Glomerular endothelial cell (primary cell): ENCODE data around the gene PPWD1. TPM values are rescaled to one million over a fixed set of nuclear protein-coding genes. Genes with fewer than 3 reads are reported as not detected.
"Not testable (repeated sequence)": the region's sequence is repeated elsewhere in the genome, so short reads cannot be mapped to it uniquely, and the experiment has no call there.

Experiments used
- DNase-seq: peaks from one replicate; pipeline ENCODE4 v3.0.0-alpha.2; 2011; ENCODE audit warnings: low read depth, low spot score; ENCODE audit errors: extremely low read depth
- total RNA-seq: library from RNA; depleted of rRNA; stranded (reverse); fragments of >200 nt; gene quantifications from 2 replicates; pipeline ENCODE4 v1.2.3, GENCODE V29; 2015

Gene PPWD1
- total RNA-seq: 16.4 and 34.7 TPM in 2 replicates

DNA sequence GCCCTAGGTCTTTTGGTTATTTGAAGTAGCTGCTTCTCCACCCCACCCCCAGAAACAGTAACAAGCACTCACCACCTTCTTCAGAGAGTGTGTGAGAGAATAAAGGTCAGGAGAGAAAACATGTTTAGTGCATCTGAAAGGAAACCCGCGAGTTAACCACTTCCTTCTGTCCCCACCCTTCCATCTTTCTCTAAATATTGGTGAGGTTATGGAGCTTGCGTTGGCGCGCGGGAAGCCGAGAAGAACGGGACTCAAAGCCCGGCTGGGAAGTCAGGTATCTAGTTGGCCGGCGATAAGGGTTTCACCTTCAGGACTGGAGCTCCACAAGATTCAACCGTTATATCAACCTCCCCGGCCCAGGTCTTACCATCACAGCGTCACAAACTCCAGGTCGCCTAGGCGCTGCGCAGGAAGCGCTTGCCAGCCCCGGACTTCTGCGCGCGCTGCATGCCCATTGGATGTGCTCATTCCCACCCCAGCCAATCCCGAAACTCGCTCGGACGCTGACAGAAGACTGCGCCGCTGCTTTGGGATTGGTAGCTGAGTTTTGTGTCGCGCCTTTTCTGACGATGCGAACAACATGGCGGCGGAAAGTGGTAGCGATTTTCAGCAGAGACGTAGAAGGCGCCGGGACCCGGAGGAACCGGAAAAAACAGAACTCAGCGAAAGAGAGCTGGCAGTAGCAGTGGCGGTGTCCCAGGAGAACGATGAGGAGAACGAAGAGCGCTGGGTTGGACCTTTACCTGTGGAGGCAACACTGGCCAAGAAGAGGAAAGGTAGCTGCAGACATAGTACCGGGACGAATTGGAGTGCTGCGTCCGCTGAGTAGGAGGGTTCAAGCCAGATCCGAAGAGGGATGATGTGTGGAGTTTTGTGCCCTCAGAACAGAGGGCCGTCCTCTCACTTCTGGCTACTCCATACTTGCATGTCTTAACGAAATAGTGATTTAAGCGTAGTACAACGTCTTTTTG is at the start of gene PPWD1, which contains the start of gene CENPK:
Gene PPWD1 (plus strand): TSS at position 566 of the 971 bp plus-strand sequence. CDS start 15 bp downstream, at position 581.
Gene CENPK (minus strand): TSS at position 438 of the 971 bp plus-strand sequence. CDS start 8,261 bp downstream, outside the sequence.
- peak; percentile 83 for DNase-seq

GRCh38 chr5:65525726-65526125 is 37.4 kb upstream of the PPWD1 start:
- DNase-seq: no peak

DNA sequence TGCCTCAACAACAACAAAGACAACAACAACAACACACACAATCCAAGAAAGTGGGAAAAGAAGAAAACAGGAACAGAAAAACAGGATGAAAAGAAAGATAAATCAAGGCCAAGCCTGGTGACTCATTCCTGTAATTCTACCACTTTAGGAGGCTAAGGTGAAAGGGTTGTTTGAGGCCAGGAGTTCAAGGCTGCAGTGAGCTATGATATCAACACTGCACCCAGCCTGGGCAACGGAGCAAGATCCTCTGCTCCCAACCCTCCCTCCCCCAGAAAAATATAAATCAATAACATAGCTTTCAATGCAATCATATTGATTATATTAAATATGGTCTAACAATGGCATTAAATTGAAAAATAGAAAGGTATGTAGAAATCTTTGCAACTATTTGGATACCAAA is 32.2 kb upstream of the PPWD1 start:
- no peak for DNase-seq

GRCh38 chr5:65535529-65535987 is 27.5 kb upstream of the PPWD1 start:
- DNase-seq: no peak

- no peak for DNase-seq
Measured at GRCh38 chr5:65539827-65540226, 23.3 kb upstream of the PPWD1 start.

DNA sequence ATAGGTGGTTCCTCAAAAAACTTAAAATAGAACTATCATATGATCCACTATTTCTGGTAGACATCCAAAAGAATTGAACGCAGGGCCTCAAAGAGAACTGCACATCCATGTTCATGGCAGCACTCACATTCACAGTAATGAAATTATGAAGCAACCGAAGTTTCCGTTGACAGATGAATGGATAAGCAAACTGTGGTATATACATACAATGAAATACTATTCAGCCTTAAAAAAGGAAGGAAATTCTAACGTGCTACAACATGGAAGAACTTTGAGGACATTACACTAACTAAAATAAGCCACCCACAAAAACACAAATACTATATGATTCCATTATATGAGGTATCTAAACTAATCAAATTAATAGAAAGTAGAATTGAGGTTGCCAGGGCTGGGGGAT is 18.6 kb upstream of the PPWD1 start:
- no peak for DNase-seq

DNA sequence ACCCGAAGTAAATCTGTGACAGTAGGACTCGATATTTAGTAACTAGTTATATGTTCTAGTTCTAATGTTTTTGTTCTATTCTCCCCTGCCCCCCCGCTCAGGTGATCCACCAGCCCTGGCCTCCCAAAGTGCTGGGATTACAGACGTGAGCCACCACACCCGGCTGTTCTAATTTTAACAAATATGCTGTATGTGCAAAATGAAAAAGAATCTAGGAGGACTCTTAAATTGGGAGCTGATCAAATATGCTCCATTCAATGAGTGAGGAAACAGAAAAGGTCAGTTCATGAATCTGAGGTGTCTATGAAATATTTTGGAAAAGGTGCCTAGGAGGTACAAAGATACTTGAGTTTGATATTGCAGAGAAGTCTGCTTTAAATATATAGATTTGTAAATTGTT is 17.0 kb upstream of the PPWD1 start:
- no peak for DNase-seq

DNA sequence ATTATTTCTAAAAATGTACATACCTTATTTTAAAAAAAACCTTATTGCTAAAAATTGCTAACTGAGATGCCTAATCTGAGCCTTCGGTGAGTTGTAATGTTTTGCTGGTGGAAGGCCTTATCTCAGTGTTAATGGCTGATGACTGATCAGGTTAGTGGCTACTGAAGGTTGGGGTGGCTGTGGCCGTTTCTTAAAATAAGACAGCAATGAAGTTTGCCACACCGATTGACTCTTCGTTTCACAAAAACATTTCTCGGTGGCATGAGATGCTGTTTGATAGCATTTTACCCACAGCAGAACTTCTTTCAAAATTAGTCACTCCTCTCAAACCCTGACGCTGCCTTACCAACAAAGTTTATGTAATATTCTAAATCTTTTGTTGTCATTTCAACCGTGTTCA is 14.8 kb upstream of the PPWD1 start:
- no peak for DNase-seq

DNA sequence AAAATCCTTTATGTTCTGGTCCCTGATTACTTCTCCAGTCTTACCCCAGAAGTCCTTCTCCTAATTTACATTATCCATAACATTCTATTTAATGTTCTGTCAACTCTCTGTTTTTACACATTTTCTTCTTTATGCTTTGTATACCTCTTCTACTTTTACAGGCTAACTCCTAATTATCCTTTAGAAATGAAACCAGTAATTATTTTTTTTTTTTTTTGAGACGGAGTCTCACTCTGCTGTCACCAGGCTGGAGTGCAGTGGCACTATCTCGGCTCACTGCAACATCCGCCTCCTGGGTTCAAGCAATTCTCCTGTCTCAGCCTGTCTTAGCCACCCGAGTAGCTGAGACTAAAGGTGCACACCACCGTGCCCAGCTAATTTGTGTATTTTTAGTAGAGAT is 9.2 kb upstream of the PPWD1 start:
- DNase-seq: no peak

DNA sequence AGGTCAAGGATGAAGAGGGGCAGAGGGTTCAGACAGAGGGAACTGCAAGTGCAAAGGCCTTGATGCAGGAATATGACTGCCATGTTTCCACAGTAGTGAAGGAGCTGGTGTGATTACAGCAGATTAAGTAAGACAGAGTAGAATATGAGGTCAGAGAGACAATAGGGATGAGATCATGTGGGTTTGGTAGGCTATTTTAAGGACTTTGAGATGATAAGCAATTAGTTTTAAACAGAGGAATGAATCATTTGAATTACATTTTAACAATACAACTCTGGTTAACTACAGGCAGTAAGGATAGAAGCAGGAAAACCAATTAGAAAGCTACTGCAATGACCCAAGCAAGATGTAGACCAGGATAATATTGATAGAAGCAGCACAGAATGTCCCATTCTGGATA is 7.8 kb upstream of the PPWD1 start:
- DNase-seq: no peak

DNA sequence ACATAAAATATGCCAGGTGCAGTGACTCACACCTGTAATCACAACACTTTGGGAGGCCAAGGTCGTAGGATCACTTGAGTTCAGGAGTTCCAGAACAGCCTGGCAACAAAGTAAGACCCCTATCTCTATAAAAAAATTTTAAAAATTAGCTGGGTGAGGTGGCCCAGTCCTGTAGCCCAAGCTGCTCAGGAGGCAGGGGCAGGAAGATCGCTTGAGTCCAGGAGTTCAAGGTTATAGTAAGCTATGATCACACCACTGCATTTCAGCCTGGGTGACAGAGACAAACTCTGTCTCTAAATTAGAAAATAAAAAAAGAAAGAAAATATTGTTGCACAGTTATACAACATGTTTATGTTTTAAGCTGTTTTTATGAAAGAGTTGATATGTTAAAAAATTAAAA is 6.9 kb upstream of the PPWD1 start:
- DNase-seq: no peak

DNA sequence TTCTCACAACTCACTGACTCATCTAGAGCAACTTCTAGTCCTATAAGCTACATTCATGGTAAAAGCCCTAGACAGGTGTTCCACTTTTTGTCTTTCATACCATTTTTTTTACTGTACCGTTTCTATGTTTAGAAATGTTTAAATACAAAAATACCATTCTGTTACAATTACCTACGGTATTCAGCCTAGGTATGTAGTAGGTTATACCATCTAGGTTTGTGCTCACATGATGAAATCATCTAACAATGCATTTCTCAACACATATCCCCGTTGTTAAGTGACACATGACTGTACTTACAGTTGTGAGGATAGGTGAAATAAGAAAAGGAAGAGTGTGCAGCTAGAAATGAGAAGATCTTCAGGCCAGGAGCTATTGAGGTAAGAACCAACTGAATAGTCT is 6.4 kb upstream of the PPWD1 start:
- no peak for DNase-seq

- DNase-seq: no peak
Measured at GRCh38 chr5:65563777-65564176, 681 bp downstream of the PPWD1 start.

DNA sequence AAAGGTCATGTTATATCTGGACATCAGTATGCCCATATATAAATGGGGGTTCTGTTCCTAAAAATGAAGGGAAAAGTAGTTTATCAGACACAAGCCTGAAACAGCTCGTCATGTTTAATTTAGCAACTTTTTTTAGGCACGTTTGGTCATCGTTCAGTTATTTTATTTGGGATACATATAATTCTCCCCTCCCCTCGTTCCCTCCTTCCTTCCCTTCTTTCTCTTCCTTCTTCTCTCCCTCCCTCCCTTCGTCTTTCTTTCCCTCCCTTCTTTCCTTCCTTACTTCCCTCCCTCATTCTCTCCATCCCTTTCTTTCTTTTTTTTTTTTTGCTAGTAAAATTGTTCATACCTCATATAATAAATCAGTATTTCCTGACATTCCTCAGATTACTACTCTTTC is 3.4 kb downstream of the PPWD1 start:
- no peak for DNase-seq

GRCh38 chr5:65570598-65571226 is 7.6 kb downstream of the PPWD1 start:
- DNase-seq: no peak

DNA sequence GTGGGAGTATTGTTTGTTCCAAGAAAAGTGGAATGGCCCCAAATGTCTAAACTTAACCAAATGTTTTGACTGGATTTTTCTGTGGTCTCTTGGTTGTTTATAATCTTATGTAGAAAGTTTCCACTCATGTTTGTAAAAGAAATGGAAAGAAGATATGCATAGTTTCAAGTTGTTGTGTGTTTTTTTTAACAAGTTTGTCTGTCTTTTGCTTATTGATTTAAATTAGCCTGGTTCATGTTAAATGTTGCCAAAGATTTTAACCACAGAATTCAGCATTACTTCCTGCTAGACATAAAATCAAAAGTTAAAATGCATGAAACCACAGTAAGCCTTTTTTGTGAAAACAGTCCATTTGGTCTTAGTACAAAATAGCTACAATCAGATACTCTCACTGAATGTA is 14.0 kb downstream of the PPWD1 start:
- no peak for DNase-seq

- DNase-seq: no peak
Measured at GRCh38 chr5:65588694-65589093, 25.6 kb downstream of the PPWD1 start.

GRCh38 chr5:65601761-65602160 is 38.7 kb downstream of the PPWD1 start:
- not testable (repeated sequence) for DNase-seq

GRCh38 chr5:65611524-65611923 is 48.4 kb downstream of the PPWD1 start:
- no peak for DNase-seq

DNA sequence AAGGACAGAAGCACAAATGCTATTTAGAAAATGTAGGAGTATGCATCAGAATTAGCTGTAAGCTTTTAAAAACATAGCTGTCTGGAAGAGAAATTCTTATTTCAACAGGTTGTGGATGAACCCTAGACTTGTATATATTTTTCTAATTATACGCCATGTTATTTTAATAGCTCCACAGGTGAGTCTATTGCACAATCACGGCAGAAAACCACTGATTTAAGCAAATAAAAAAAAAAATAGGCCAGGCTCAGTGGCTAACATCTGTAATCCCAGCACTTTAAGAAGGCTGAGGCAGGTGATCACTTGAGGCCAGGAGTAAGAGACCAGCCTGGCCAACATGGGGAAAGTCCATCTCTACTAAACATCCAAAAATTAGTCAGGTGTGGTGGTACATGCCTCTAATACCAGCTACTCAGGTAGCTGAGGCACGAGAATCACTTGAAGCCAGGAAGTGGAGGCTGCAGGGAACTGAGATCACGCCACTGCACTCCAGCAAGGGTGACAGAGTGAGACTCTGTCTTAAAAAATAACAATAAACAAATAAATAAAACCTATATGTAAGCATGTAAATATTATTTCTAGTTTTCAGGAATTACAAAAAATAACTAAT is 49.3 kb downstream of the PPWD1 start:
- DNase-seq: no peak

GRCh38 chr5:65620021-65620420 is 56.9 kb downstream of the PPWD1 start:
- no peak for DNase-seq
